ENCODE data around the gene RRP9. TPM values are rescaled to one million over a fixed set of nuclear protein-coding genes. Genes with fewer than 3 reads are reported as not detected.

Gene RRP9
- polyA plus RNA-seq, 1 donor from 2014 or later = 28.8 TPM

GRCh38 chr3:51894939-51895338 lies 46.8 kb downstream of the RRP9 start:
- Mint-ChIP-seq H3K27me3 (peaks cover 18% of the 10 kb centered on the region), H3K4me3 (no peak overlapping the region), H3K9me3 (no peaks in the 10 kb centered on the region), H3K4me1 (no peaks in the 10 kb centered on the region), H3K27ac (no peak overlapping the region), H3K36me3 (peaks cover 2% of the 10 kb centered on the region)

DNA sequence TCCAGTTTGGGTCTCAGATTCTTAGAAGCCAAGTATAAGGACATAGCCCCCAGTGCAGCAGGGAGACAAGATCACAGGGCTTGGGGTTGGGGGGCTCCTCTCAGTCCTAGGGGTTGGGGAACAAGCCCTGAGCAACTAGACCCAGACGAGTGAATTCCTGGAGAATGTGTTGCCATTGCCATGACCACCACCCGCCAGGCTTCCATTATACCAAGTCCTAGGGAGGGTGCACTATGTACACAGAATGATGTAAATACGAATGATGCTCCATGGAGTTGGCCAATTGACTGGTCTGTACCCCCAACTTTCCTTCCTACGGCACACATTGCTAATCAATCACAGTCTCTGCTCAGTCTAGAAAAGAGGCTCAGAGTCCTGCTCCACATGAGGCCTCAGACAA lies 47.3 kb downstream of the RRP9 start:
- Mint-ChIP-seq H3K36me3 (peaks cover 2% of the 10 kb centered on the region), H3K27ac (no peak overlapping the region), H3K27me3 (peaks cover 18% of the 10 kb centered on the region), H3K4me3 (no peak overlapping the region), H3K4me1 (no peaks in the 10 kb centered on the region), H3K9me3 (no peaks in the 10 kb centered on the region)

- Mint-ChIP-seq H3K27me3 (peaks cover 14% of the 10 kb centered on the region), H3K9me3 (no peaks in the 10 kb centered on the region), H3K4me1 (no peaks in the 10 kb centered on the region), H3K4me3 (no peak overlapping the region), H3K36me3 (peaks cover 2% of the 10 kb centered on the region), H3K27ac (no peak overlapping the region)
Measured at GRCh38 chr3:51891242-51892039, 50.3 kb downstream of the RRP9 start.

- peaks cover 2% of the 10 kb centered on the region for H3K36me3 Mint-ChIP-seq
- no peak overlapping the region for H3K27ac Mint-ChIP-seq
- H3K9me3 Mint-ChIP-seq = no peaks in the 10 kb centered on the region
- peaks cover 17% of the 10 kb centered on the region for H3K27me3 Mint-ChIP-seq
- no peaks in the 10 kb centered on the region for H3K4me1 Mint-ChIP-seq
- no peak overlapping the region for H3K4me3 Mint-ChIP-seq
Measured at GRCh38 chr3:51888463-51889105, 53.1 kb downstream of the RRP9 start.

DNA sequence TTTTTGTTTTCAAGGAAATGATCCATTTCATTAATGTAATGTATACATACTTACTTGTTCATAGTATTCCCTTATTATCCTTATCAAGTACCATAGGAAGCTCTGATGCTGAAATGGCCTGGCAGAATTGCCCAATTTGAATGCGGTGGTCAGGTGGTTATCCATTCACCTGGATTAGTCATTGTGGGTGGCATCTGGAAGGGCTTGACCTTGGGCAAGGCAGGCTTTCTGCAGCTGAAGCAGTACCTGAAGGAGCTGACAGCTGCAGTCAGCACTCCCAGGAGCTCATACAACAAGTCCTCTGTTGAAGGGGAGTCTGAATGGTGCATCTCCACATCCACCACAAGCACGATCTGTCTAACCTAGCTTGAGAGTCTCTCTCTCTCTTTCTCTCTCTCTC lies 54.1 kb downstream of the RRP9 start:
- Mint-ChIP-seq H3K27me3 (peaks cover 17% of the 10 kb centered on the region), H3K27ac (no peak overlapping the region), H3K4me1 (no peaks in the 10 kb centered on the region), H3K36me3 (peaks cover 2% of the 10 kb centered on the region), H3K9me3 (no peaks in the 10 kb centered on the region), H3K4me3 (no peak overlapping the region)

DNA sequence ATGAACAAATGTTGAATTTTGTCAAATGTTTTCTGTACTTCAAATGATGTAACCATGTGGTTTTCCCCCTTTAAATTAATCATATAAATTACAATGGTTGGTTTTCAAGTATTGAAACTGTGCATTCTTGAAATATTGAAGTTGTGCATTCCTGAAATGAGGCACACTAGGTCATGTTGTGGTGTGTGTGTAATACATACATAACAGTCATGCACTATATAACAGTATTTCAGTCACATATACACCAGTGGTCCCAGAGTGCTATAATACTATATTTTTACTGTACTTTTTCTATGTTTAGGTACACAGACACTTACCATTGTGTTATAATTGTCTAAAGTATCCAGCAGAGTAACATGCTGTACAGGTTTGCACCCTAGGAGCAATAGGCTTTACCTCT lies 55.3 kb downstream of the RRP9 start:
- Mint-ChIP-seq H3K4me1 (no peaks in the 10 kb centered on the region), H3K36me3 (peaks cover 2% of the 10 kb centered on the region), H3K27me3 (peaks cover 18% of the 10 kb centered on the region), H3K9me3 (peaks cover 0 to 2% (median 0%) of the 10 kb centered on the region in 3 donors), H3K27ac (no peak overlapping the region), H3K4me3 (no peak overlapping the region)

Other genes starting within 250 kb of the RRP9 start
- gene GRM2, start 234.8 kb downstream of the RRP9 start, polyA plus RNA-seq = not detected
- not detected for gene IQCF6, start 162.7 kb downstream of the RRP9 start, polyA plus RNA-seq
- not detected for gene IQCF2, start 80.3 kb downstream of the RRP9 start, polyA plus RNA-seq
- gene IQCF5, start 66.3 kb downstream of the RRP9 start, polyA plus RNA-seq = not detected
- not detected for gene IQCF1, start 38.6 kb downstream of the RRP9 start, polyA plus RNA-seq
- gene PARP3, start 459 bp upstream of the RRP9 start, polyA plus RNA-seq = 15.5 TPM
- gene GPR62, start 13.5 kb upstream of the RRP9 start, polyA plus RNA-seq = not detected
- 13.9 TPM for gene PCBP4, start 25.6 kb upstream of the RRP9 start, polyA plus RNA-seq
- gene ABHD14B, start 32.1 kb upstream of the RRP9 start, polyA plus RNA-seq = 106 TPM
- 61.6 TPM for gene ABHD14A, start 33.2 kb upstream of the RRP9 start, polyA plus RNA-seq
- gene ACY1, start 41.6 kb upstream of the RRP9 start, polyA plus RNA-seq = 18.0 TPM
- 1,567 TPM for gene RPL29, start 54.0 kb upstream of the RRP9 start, polyA plus RNA-seq
- gene DUSP7, start 114.7 kb upstream of the RRP9 start, polyA plus RNA-seq = 1.1 TPM
- 1.2 TPM for gene POC1A, start 212.5 kb upstream of the RRP9 start, polyA plus RNA-seq